ENCODE data around the gene CEPT1. TPM values are rescaled to one million over a fixed set of nuclear protein-coding genes. Genes with fewer than 3 reads are reported as not detected.

Gene CEPT1
- polyA plus RNA-seq, 4 donors = 43.2 to 52.9 (median 47.9) TPM

DNA sequence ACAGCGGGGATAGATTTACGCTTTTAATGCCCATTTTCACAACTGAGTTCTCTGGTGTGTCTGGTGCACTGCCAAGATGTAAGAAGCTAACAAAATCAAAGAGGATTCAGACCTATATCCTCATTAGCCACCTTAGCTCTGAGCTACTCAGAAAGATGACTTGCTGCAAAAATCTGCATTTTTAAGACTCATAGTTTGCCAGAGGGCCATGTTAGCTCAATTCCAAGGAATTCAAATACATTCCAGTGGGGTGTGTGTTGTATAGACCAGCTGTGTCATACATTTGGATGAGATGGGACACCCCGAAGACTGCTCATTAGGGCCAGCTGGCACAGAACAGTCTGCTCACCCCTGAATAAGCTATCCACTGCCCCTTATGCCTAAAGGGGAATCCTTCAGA, 51.5 kb downstream of the CEPT1 start:
- DNase-seq (ENCODE audit: low read depth in 4 of 4, low spot score in 3 of 4) = no peak

DNA sequence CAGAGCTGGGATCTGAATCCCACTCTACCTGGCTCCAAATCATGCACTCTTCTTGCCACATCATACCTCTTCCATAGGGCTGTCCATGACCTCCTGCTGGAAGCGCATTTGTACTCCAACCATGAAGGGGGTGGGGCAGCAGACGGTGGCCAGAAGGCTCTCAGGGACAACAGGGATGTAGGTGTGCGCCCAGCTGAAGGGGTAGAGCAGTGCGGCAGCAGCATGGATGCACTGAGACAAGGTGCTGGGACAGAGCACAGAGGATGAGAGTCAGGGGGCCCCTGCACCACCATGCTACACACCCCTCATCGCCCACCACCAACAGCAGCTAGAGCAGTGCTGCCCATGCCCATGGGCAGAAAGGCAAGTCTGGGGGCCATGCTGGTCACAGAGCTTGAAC, 52.1 kb downstream of the CEPT1 start:
- DNase-seq (ENCODE audit: low read depth in 4 of 4, low spot score in 3 of 4) = no peak

DNA sequence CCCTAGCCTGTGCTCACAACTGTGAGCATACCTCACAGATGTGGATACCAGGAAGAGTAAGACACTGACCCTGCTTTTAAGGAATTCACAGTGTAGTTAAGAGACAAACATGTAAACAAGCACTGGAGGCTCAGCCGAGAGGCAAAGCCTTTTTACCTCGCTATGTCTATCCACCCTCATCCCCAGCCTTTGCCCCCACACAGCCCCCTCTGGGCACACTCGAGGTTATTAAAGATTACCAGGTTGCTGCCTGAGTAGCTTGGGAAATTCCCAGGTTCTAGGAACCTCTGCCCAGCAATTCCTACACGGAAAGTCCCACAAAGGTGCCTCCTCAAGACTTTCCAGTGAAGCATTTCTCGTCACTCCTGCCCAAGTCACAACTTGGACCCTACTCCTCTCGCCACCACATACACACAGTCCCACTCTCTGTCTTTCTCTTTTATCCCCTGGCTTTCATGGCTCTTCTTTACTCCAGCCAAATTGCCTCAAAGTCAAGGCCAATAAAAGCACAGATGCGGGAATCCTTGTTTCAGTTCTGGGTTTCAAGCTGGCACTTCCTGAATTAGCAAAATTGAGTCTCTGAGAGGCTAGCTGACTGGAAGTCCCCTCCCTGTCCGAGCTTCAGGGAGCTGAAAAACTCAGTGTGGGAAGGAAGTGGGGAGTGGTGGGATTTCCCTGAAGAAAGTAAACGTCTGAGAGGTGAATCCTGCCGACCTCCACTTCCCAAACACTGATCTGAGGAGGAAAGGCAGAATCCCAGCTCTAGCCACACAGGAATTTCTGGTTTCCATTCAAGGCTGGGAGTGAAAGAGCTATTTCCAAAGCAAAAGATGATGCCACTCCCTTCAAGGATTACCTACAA, 52.9 kb downstream of the CEPT1 start:
- no peak for DNase-seq (ENCODE audit: low read depth in 4 of 4, low spot score in 3 of 4)

DNA sequence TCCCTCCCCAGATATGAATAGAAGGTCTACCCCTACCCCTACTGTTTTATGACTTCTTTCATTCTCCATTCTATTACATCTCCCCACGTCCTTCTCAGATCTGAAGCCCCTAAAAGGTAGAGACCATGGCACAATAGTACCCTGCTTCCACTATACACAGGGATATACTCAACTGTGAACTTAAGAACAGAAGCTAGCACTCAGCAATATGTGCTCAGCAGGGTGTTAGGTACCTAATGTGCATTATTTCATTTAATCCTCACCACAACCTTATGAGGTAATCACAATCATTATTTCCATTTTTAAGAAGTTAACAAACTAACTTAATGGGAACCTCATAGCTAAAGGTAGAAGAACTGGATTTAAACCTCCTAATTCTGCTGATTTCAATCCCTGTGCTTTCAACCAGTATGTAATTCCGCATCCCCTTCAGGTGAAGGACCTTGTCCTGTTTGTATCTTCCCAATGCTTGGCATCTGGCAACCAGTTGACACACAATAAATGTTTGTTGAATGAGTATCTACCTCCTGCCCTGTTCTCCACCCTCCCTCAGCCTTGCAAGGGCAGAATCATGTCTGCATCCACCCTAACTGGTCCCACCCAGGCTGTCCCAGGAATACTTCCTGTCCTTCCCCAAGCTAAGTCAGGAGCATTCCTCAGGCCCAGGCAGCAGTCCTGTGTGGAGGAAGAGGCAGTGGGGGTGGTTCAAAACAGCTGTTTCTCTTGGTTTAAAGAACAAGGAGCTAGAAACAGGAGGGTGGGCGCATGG, 53.9 kb downstream of the CEPT1 start:
- no peak for DNase-seq (ENCODE audit: low read depth in 4 of 4, low spot score in 3 of 4)

DNA sequence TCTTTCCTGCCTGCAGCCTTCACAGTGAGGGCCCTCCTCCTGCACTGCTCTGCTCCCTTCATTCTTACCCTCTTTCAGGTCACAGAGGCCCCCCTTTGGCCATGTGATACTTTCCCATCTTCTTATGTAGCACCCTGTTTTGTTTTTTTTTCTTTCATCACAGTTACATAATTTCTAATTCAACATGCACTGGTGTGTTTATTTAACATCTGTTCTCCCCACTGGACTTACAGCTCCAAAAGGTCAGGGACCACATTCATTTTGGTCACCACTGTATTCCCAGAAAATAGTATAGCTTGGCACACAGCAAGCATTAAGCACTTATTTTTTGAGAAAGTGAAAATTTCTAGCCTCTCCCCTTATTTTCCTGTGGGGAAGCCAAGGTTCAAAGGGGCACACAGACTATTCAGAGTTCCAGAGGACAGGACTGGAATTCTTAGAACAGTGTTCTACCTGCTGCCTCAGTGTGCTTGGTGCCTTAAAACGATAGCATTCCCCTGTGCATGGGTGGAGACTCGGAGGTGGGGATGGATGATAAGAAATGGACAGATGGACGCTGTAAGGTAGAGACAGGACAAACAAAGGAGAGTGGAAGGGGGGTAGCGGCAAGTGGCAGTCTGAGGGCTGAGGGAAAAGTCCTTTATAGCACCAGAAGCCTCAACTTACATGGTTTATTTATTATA, 55.1 kb downstream of the CEPT1 start:
- DNase-seq (ENCODE audit: low read depth in 4 of 4, low spot score in 3 of 4) = no peak

DNA sequence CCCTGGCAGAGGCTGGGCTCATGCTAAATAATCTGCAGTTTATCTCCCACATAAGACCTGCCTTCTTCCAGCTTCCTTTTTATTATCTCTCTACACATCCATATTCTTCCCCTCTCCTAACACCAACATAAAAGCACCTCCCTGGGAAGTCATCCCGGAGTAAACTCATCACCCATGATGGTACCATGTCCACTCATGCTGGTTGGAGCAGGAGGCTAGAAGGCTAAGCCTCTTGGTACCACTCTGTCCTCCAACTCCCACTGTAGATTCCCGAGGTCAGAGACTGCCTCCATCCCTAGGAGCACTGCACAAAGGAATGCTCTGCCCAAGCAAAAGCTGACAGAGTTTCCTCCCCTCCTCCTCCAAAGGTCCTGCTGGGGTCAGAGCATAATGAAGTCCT, 56.2 kb downstream of the CEPT1 start:
- DNase-seq (ENCODE audit: low read depth in 4 of 4, low spot score in 3 of 4) = no peak

DNA sequence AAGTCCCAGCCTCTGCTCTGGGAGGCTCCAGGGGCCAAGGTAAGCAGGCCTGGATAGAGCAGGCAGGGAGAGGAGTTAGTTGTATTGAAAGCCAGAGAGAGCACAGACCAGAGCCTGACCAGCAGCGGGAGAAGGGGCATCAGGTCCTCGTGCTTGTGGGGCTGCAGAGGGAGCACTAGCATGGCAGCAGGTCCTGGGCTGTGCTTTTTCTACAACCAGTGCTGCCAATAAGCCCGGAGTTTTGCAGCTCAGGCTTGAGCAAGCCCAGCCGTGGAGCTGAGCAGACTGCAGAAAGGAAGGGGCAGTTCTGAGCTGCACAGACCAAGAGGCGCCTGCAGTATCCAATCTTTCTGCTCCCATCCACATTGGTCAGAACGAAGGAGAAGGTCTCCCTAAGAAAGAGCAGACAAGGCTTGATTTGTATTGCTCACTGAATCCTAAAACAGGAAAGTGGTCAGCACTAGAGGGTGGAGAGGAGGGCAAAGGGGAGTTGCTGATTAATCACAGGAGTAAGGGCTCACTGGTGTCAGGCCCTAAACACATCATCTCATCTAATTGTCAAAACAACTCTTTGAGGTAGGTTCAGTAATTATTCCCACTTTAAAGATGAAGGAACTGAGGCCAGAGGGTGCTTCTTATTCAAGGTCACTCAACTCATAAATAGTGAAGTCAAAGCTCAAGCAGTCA, 57.7 kb downstream of the CEPT1 start:
- no peak for DNase-seq (ENCODE audit: low read depth in 4 of 4, low spot score in 3 of 4)

DNA sequence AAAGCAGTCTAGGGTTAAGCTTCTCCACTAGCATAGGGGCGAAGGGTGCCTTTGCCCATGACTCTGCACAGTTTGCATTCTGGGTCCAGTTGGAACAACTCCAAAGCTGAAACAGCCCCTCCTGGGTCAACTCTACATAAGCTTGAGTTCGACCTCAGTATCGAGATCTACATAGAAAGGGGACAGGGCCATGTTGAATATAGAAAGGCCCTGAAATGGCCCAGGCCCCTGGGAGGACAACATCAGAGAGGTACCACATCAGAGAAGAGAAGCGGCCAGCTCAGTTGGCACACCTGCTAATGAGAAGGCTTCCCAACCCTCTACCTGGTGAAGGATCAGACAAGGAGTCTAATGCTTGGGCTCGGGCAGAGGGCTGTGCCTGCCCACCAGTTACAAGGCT, 58.8 kb downstream of the CEPT1 start:
- DNase-seq (ENCODE audit: low read depth in 4 of 4, low spot score in 3 of 4) = no peak

DNA sequence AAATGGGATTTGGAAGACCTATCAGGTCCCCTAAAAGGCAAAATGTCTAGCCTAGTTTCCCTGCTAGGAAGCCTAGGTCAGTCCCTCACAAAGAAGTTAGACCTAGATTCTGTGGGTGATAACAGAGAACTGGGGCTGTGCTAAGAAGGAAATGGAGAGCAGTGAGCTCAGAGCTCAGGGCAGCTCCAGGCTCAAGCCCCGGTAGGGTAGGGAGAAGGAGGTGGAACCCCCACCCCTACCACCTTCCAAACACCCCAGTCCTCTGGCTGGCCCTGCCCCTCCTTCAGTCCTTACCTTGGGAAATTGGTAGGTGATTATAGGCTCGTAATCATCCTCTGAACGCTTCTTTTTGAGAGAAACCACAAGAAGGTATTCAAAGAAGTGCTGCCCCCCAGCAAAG, 59.3 kb downstream of the CEPT1 start:
- DNase-seq (ENCODE audit: low read depth in 4 of 4, low spot score in 3 of 4) = no peak

DNA sequence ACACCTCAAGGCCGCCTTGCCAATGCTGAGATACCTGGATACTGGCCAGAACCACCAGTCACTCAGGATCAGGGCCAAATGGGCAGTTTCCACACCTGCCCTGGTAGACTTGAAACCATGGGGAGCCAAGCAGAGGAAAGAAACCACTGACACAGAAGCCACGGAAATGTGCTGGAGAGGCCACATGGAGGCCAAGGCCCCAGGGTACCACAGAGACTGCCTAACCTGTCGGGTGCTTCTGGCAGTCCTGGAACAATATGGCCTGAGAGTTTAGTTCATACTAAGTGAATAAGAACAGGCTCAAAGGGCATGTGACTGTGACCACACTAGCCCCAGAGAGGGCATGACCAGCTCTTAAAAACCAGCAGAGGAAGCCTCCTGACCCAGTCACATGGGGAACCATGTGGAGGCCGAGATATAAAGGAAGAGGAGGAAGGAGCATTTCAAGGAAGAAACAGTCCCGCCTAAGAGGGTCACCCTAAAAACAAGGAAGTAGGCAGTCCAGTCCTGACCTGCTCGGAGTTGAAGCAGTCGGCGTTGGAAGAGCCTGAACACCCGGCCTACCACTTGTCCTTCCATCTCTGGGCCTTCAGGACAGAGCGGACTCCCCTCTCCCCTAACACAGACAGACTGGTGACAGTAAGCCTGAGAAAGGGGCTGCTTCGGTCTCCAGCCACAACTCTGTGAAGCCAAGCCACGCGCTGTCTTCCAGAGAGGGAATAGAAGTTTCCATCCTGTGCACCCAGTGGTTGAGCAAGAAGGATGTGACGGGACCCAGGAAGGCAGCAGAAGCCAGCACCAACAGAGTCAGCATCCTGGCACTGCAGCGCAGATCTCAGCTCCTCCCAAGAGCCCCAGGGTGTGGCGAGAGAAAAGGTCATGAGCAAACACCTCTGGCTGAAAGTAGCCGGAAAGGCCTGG, 60.1 kb downstream of the CEPT1 start, which contains the start of gene DENND2D:
DENND2D (minus strand) TSS at position 766 of the 921 bp plus-strand sequence; CDS start at position 579, 187 bp downstream.
- DNase-seq (ENCODE audit: low read depth in 4 of 4, low spot score in 3 of 4) = no peak

DNA sequence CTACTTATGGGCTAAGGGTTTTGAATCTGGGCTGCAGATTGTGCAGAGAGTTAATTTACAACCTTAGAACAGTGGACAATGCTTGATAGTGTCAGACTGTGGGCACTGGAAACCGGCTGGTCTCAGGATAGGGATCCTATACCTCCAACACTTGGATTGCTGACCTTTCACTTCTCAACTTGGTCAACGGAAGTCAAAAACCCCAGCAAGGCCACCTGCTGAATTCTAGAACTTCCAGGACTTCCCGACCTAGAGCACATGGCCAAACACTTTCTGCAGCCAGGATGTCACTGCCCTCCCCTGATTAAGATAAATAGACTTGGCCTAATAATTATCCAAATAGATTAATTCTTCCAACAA, 60.8 kb downstream of the CEPT1 start:
- no peak for DNase-seq (ENCODE audit: low read depth in 4 of 4, low spot score in 3 of 4)

DNA sequence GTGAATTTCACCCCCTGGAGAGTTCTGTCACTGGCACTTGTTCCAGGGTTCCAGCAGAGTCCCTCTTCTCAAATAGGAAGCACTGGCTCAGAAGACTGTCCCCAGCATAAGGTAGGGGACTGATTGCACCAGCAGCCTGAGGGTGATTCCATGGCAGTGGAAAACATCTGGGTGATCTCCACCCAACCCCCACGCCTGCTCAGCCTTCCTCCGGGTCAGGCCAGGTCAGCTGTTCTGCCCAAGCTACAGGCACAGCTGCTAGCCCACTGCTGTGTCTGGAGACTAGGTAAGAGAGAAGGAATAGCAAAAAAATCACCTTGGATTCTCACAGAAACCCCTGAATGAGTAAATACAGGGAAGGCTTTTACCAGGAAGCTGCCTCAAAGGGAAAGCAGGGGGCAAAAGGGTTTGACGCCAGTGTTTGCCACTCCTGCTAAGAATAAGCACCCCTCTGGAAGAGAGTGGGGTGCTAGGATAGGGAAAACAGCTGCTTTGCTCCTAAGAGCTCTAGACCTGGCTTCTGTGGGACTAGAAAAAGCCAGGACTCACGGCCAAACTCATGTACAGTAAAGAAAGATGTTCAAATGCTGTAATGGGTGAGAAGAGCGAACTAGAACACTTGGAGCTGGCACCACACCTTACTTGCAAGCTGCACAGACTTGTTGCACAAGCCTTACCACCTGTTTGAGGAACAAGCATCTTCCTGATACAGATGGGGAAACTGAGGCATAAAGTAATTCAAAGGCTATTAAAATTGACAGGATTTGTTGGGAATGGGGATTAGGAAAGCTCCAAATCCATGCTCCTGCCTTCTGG, 61.5 kb downstream of the CEPT1 start:
- no peak for DNase-seq (ENCODE audit: low read depth in 4 of 4, low spot score in 3 of 4)

DNA sequence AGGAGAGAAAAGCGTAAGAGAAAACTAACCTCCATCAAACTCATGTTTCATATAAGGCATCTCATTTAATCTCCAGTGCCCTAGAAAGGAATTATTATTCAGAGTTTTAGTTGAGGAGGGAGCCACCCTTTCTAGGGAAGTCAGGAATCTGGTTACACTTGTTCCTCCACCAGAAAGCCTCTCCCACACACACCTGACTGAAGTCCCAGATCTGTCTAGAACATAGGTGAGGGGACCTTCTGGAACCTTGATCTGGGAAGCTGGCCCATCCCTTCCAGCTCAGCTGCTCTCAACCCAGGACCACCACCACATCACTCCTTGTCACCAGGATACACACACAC, 62.3 kb downstream of the CEPT1 start:
- DNase-seq (ENCODE audit: low read depth in 4 of 4, low spot score in 3 of 4) = no peak

DNA sequence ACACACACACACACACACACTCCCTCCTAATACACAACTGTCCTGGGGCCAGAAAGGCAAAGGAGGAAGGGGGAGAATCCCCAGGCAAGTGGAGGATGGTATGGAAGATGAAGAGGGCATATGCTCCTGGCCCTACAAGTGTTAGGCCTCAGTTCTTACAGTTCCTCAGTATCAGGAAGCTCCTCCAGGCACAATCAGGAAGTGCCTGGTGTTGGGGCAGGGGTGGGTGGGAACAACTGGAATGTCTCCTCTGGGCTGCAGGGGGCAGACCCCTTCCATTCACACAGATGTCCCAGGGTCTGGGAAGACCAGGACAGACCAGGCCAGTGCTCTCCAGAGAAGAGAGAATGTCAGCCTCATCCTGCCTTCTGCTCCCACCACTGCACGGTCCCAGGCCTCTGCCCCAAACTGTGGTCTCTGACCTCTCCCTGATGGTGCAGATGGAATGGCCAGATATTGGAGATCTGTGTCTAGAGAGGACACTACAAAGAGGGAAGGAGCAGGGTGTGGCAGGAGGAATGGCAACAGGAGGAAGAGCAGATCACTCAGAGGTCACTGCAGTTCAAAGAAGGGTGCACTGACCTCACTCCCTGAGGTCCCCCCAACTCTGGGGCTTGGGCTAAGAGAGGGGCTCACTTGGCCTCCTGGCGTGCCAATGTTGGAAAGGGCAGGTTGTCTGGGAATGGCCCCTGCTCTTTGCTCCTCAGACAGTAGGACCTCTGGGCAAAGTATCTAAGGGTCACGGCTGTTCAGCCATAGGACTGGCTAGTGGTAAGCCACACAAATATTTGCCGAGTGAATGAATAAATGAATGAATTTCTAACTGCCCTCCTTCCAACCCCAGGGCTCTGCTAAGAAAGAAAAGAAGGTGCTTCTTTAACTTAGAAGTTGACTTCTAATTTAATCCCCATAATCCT, 62.9 kb downstream of the CEPT1 start:
- no peak for DNase-seq (ENCODE audit: low read depth in 4 of 4, low spot score in 3 of 4)

DNA sequence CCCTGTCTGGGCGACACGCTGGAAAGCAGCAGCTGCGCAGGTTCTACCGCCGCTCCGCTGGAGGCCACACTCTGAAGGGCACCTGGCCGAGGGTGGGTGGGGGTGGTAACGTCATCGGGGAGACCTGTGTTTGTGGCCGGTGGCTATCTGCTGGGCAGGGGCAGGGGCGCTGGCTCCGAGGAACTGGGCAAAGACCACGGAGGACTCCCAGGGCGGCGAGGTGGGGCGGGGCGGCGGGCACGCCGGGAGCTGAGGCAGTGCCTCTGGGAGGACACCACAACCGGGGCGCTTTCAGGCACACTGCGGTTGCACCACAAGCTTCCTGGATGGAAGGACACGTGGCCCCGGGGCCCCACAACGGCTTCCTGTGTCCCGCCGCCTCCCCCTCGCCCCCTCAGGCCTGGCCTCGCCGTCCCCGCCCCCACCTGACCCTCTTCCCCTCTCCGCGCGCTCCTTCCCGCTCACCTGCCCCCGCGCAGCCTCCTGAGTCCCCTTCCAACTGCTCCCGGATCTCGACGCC, 63.7 kb downstream of the CEPT1 start:
- peak in 1 of 4 donors; percentile 10 for DNase-seq (ENCODE audit: low read depth in 4 of 4, low spot score in 3 of 4)

DNA sequence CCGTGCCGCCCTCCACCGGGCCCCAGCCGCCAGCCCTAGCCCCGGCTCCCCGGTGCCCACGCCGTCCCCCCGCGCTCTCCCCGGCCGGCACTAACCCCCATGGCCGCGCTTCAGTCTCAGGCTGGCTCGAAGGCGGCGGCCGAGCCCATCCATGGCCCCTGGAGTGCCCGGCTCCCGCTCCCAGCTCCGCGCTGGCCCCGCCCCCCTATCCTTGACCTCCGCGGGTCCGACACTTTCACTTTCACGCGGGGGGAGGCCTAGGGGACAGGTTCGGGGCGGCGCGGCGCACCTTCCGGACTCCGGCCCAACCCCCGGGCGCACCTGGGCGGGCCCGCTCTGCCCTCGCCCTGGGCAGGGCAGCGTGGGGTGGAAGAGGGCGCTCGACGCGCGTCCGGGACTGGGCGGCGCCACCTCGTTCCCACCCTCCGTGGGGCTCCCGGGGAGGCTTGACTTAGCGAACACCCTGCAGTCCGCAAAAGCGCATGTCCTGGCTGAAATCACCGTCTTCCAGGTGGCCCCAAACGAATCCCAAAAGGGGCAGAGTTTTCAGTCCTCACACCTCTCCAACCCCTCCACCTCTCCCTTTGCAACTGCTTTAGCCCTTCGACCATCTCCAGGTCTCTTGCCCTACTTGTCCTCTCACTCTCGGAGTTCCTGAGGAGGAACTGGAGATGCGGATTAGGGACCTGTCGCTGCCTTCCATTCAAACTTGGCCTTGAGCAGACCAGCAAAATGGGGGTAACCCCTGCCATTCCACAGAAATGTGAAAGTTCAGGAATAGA, 64.4 kb downstream of the CEPT1 start:
- DNase-seq (ENCODE audit: low read depth in 4 of 4, low spot score in 3 of 4) = peak in 1 of 4 donors; percentile 12

Data from right renal pelvis (tissue), 4 donors.